Measurements from ENCODE around the gene NPPB. TPM values are rescaled to one million over a fixed set of nuclear protein-coding genes. Genes with fewer than 3 reads are reported as not detected.

NPPB gene
- total RNA-seq, 1 experiment from 2014 or later: 0.35 TPM

DNA sequence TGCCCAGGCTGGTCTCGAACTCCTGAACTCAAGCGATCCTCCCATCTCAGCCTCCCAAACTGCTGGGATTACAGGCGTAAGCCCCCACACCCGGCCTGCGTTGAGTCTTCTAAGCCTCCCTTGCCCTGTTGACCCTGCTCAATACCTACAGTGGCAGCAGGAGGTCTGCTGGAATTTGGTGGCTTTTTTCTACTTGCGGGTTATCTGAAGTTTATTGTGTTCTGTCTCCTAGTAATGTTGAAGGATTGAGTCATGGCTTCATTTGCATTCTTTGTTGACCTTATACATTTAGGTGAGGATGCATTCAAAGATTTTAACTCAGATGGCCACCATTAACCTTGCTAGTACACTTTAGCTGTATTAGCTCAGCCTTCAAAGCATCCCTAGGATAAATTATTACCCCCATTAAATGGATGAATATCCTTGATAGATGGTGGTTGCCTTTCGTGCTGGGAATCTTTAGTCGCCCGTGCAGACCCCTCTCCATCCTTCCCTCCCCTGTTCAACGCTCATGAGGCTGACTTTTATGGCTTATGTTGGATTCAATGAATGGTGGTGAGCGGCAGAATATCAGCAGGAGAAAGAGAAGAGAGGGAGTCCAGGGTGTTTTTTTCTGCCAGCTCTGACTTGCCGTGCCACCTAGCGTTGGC, 9.7 kb upstream of the NPPB start:
- Histone ChIP-seq H2BK15ac (ENCODE audit: low read depth, low read length) (no peak overlapping the region), H2BK5ac (ENCODE audit: insufficient read length, low read length) (no peak overlapping the region), H2AFZ (ENCODE audit: low read length) (no peak overlapping the region), H3T11ph (ENCODE audit: low read length) (no peak overlapping the region), H4K8ac (replicated peaks; ENCODE audit: insufficient read length, low read depth, low read length) (no peak overlapping the region), H4K91ac (ENCODE audit: insufficient read length, low read depth, low read length) (no peak overlapping the region), H2BK120ac (ENCODE audit: low read depth, low read length, poor library complexity, severe bottlenecking) (no peak overlapping the region), H3K9me3 (ENCODE audit: control insufficient read depth, low read depth, low read length) (no peaks in the 10 kb centered on the region), H3K27ac (ENCODE audit: insufficient read length, low read depth, low read length) (no peak overlapping the region), H3K23ac (ENCODE audit: insufficient read length, low read depth, low read length) (no peak overlapping the region), H2AK5ac (ENCODE audit: insufficient read length, low read length) (no peak overlapping the region), H3K79me1 (ENCODE audit: insufficient read depth, low read depth, low read length, poor library complexity, severe bottlenecking) (no peaks in the 10 kb centered on the region), H3K4me2 (ENCODE audit: insufficient read depth, insufficient read length, low read length) (no peak overlapping the region), H2BK12ac (ENCODE audit: insufficient read length, low read depth, low read length) (no peak overlapping the region), H3K23me2 (ENCODE audit: insufficient read length, low read depth, low read length, poor library complexity, severe bottlenecking) (no peaks in the 10 kb centered on the region), H3K4me1 (ENCODE audit: insufficient read depth, low read length) (no peaks in the 10 kb centered on the region), H3K27me3 (ENCODE audit: insufficient read depth, low read length) (no peaks in the 10 kb centered on the region), H3K14ac (ENCODE audit: insufficient read depth, low read length) (no peak overlapping the region), H3K79me2 (ENCODE audit: insufficient read depth, low read length) (no peaks in the 10 kb centered on the region), H3K4ac (ENCODE audit: low read depth, low read length) (no peak overlapping the region), H4K5ac (ENCODE audit: insufficient read length, low read depth, low read length) (no peak overlapping the region), H2BK20ac (ENCODE audit: low read depth, low read length, poor library complexity, severe bottlenecking) (no peak overlapping the region), H3K56ac (ENCODE audit: insufficient read length, low read depth, low read length) (no peak overlapping the region), H4K20me1 (ENCODE audit: control insufficient read depth, insufficient read depth, insufficient read length) (no peaks in the 10 kb centered on the region), H3K9ac (ENCODE audit: extremely low read depth, insufficient read length, low read length) (no peak overlapping the region), H3K18ac (ENCODE audit: insufficient read length, low read depth, low read length) (no peak overlapping the region)
- WGBS (ENCODE audit: extremely low coverage, insufficient read length, low lambda C conversion rate): no CpG with 5 or more reads among the region's 13 CpGs
- no peaks in the 10 kb centered on the region for H3K27me3 Mint-ChIP-seq (ENCODE audit: low read depth)
- H3K36me3 Mint-ChIP-seq (ENCODE audit: insufficient read depth in 1 of 3, low read depth in 3 of 3): no peaks in the 10 kb centered on the region; a peak in 1 of 7 replicates
- DNase-seq: no peak
- TF ChIP-seq, protein P1, sequence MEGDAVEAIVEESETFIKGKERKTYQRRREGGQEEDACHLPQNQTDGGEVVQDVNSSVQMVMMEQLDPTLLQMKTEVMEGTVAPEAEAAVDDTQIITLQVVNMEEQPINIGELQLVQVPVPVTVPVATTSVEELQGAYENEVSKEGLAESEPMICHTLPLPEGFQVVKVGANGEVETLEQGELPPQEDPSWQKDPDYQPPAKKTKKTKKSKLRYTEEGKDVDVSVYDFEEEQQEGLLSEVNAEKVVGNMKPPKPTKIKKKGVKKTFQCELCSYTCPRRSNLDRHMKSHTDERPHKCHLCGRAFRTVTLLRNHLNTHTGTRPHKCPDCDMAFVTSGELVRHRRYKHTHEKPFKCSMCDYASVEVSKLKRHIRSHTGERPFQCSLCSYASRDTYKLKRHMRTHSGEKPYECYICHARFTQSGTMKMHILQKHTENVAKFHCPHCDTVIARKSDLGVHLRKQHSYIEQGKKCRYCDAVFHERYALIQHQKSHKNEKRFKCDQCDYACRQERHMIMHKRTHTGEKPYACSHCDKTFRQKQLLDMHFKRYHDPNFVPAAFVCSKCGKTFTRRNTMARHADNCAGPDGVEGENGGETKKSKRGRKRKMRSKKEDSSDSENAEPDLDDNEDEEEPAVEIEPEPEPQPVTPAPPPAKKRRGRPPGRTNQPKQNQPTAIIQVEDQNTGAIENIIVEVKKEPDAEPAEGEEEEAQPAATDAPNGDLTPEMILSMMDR (conservative IDR thresholded peaks at IDR 0.05): no peak
- no peak overlapping the region for H3K4me3 Mint-ChIP-seq
- no peaks in the 10 kb centered on the region for H3K9me3 Mint-ChIP-seq
- no peak overlapping the region for H3K27ac Mint-ChIP-seq
- H3K4me1 Mint-ChIP-seq: no peaks in the 10 kb centered on the region
